Kidney capillary endothelial cell (primary cell): Measurements from ENCODE around the gene MPRIP.

Experiments used
- DNase-seq: peaks from one replicate; pipeline ENCODE4 v3.0.0-alpha.2; 2018; ENCODE audit warnings: low spot score

The MPRIP gene

GRCh38 chr17:17214646-17215436, 172.6 kb downstream of the MPRIP start:
- no peak for DNase-seq

GRCh38 chr17:17215575-17215974, 173.3 kb downstream of the MPRIP start:
- DNase-seq, result no peak

- DNase-seq, result no peak
Observed at GRCh38 chr17:17216236-17216635, 174.0 kb downstream of the MPRIP start.

- no peak for DNase-seq
Observed at GRCh38 chr17:17216776-17217175, 174.5 kb downstream of the MPRIP start.

GRCh38 chr17:17217995-17218394, 175.7 kb downstream of the MPRIP start:
- DNase-seq, result no peak

- DNase-seq, result no peak
Observed at GRCh38 chr17:17220529-17220928, 178.3 kb downstream of the MPRIP start.

GRCh38 chr17:17221329-17221728, 179.1 kb downstream of the MPRIP start:
- no peak for DNase-seq

- DNase-seq, result no peak
Observed at GRCh38 chr17:17223736-17224135, 181.5 kb downstream of the MPRIP start.

GRCh38 chr17:17224137-17224536, 181.9 kb downstream of the MPRIP start:
- DNase-seq, result no peak

GRCh38 chr17:17225901-17226300, 183.6 kb downstream of the MPRIP start:
- DNase-seq, result no peak

GRCh38 chr17:17226451-17227265, 184.4 kb downstream of the MPRIP start:
- DNase-seq, result no peak

GRCh38 chr17:17227608-17228520, 185.6 kb downstream of the MPRIP start:
- no peak for DNase-seq

- no peak for DNase-seq
Observed at GRCh38 chr17:17228521-17229279, 186.4 kb downstream of the MPRIP start.

- DNase-seq, result no peak
Observed at GRCh38 chr17:17229416-17230384, 187.4 kb downstream of the MPRIP start.

- DNase-seq, result no peak
Observed at GRCh38 chr17:17231621-17232302, 189.5 kb downstream of the MPRIP start.

GRCh38 chr17:17232303-17232621, 190.0 kb downstream of the MPRIP start:
- no peak for DNase-seq

- peak; percentile 30 for DNase-seq
Observed at GRCh38 chr17:17235212-17236174, 193.2 kb downstream of the MPRIP start.

- peak; percentile 14 for DNase-seq
Observed at GRCh38 chr17:17236295-17237025, 194.2 kb downstream of the MPRIP start.
